Ovary (tissue), 9 donors: Measurements from ENCODE around the gene SH2B3. TPM values are rescaled to one million over a fixed set of nuclear protein-coding genes. Genes with fewer than 3 reads are reported as not detected.

Experiments
- DNase-seq, 5 donors: peaks; one replicate each; pipeline ENCODE4 v3.0.0-alpha.2; 2019 to 2020
- H3K27ac ChIP-seq, 2 donors: fragments of 200-600 bp; one replicate each; pipeline versions ENCODE4 v1.5.1 to v1.8.0; 2019 to 2022
- H3K27me3 ChIP-seq: fragments of 200-600 bp; one replicate; pipeline ENCODE4 v1.8.0; 2022
- H3K36me3 ChIP-seq: fragments of 200-600 bp; sonication (generic); one replicate; pipeline ENCODE4 v1.5.1; 2019
- H3K4me1 ChIP-seq: one replicate; pipeline ENCODE4 v1.8.1; 2013; ENCODE audit warnings: mild to moderate bottlenecking, moderate library complexity; ENCODE audit not compliant: insufficient read depth
- H3K4me3 ChIP-seq: fragments of 200-600 bp; sonication (generic); one replicate; pipeline ENCODE4 v1.5.1; 2017
- H3K9me3 ChIP-seq, 2 donors: fragments of 200-600 bp in 1 of 2; sonication (generic) in 1 of 2; one replicate each; pipeline versions ENCODE4 v1.5.1 to v1.8.1; 2013 to 2019; ENCODE audit warnings: mild to moderate bottlenecking in 1 of 2, moderate library complexity in 1 of 2
- EP300 ChIP-seq: sonication (generic); formaldehyde crosslinking; IDR thresholded peaks from one replicate; pipeline ENCODE4 v1.6.1; 2017; ENCODE audit warnings: antibody characterized with exemption
- POLR2A ChIP-seq: fragments of 450-650 bp; IDR thresholded peaks from one replicate; pipeline ENCODE4 v1.6.1; 2017; ENCODE audit warnings: antibody characterized with exemption, mild to moderate bottlenecking, moderate library complexity
- WGBS, 3 donors: extraction: QIAGEN DNeasy Blood & Tissue Kit in 1 of 3; methylation state at CpG; one replicate each; pipeline versions ENCODE4 v1.1.5 to v1.1.7; 2013 to 2017; 5-methylcytosine and 5-hydroxymethylcytosine counted together
- intact Hi-C, 4 donors: fragments of 100-400 bp; cut with DNase I; formaldehyde crosslinking; loops; one replicate each; pipeline versions ENCODE4 v1.11.0 to v1.15.1; 2022 to 2023
- polyA plus RNA-seq, 2 donors: library from polyadenylated mRNA; stranded (reverse); fragments of 200-250 nt in 1 of 2; fragments of 350-450 nt in 1 of 2; fragmentation: Illumina TruSeq in 1 of 2; extraction: RNeasy Lipid Tissue Mini Kit (QIAGEN cat#74804) in 1 of 2; gene quantifications; one replicate each; pipeline ENCODE4 v1.2.3, GENCODE V29; 2013 to 2014
- total RNA-seq, 7 donors: library from RNA; depleted of rRNA in 2 of 7; stranded (reverse); fragments of >200 nt in 2 of 7; fragmentation: NEBNext Ultra II Directional in 3 of 7; extraction: Animal tissue kit (Norgen Biotek cat#: 25700) in 3 of 7; gene quantifications; one replicate each; pipeline versions ENCODE4 v1.1.0 to v1.2.4, GENCODE V29; 2016 to 2023
- TF ChIP-seq, protein P1 (sequence below), 3 donors: fragments of 450-650 bp in 2 of 3; fragments of 200-600 bp in 1 of 3; IDR thresholded peaks; one replicate each; pipeline versions ENCODE4 v1.5.1 to v1.8.0; 2016 to 2022; ENCODE audit warnings: antibody characterized with exemption in 3 of 3, mild to moderate bottlenecking in 1 of 3
- donor health status: DM: no; HTN: no; CAD: no; lungs with moderate emphysema.
- donor health status: DM: no; HTN: no; CAD: no.
- donor health status: Bipolar disorder and iron deficiency.
- donor health status: DM: yes; HTN: yes; CAD: no.
- donor health status: DM: no; HTN: no; CAD: no.
- donor health status: DM: yes; HTN: yes; CAD: no.

Gene SH2B3
- total and polyA plus RNA-seq, 9 donors, result 7.2 to 24.0 (median 14.3) TPM

DNA sequence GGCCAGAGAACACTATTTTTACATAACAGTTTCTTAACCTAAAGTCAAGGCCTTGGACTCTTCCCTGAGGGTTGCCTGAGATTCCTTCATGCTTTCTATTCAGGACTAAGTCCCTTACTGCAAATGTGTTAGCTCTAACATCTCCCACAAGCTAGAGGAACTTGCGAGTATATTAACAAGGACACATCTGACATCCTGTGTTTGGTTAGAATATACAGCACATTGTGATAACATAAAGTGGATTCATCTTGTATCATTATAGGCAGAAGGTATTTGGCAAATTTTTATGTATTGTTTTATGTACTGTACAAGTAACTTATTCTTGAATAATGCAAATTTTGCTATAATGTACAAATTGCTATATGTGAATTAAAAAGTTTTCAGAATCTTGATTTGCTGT lies 45.5 kb downstream of the SH2B3 start:
- H3K4me3 ChIP-seq, result no peak overlapping the region
- H3K9me3 ChIP-seq, result no peaks in the 10 kb centered on the region
- intact Hi-C loops, result loop anchor here (2.0 to 5.0 kb wide), 5 partner anchors 44 to 554 kb away; partner anchors contain the start of gene SH2B3 (in 1 of the 4)
- no peak for DNase-seq
- no peak for TF ChIP-seq POLR2A
- TF ChIP-seq, protein P1, sequence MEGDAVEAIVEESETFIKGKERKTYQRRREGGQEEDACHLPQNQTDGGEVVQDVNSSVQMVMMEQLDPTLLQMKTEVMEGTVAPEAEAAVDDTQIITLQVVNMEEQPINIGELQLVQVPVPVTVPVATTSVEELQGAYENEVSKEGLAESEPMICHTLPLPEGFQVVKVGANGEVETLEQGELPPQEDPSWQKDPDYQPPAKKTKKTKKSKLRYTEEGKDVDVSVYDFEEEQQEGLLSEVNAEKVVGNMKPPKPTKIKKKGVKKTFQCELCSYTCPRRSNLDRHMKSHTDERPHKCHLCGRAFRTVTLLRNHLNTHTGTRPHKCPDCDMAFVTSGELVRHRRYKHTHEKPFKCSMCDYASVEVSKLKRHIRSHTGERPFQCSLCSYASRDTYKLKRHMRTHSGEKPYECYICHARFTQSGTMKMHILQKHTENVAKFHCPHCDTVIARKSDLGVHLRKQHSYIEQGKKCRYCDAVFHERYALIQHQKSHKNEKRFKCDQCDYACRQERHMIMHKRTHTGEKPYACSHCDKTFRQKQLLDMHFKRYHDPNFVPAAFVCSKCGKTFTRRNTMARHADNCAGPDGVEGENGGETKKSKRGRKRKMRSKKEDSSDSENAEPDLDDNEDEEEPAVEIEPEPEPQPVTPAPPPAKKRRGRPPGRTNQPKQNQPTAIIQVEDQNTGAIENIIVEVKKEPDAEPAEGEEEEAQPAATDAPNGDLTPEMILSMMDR (IDR thresholded peaks at IDR 0.05), result no peak
- TF ChIP-seq EP300, result no peak
- H3K4me1 ChIP-seq, result peaks cover 2% of the 10 kb centered on the region
- no peaks in the 10 kb centered on the region for H3K27me3 ChIP-seq
- 56 to 75% (median 68%) methylated on average over 1 of the region's 1 CpG for WGBS, 3 donors
- no peak overlapping the region for H3K27ac ChIP-seq
- no peaks in the 10 kb centered on the region for H3K36me3 ChIP-seq

DNA sequence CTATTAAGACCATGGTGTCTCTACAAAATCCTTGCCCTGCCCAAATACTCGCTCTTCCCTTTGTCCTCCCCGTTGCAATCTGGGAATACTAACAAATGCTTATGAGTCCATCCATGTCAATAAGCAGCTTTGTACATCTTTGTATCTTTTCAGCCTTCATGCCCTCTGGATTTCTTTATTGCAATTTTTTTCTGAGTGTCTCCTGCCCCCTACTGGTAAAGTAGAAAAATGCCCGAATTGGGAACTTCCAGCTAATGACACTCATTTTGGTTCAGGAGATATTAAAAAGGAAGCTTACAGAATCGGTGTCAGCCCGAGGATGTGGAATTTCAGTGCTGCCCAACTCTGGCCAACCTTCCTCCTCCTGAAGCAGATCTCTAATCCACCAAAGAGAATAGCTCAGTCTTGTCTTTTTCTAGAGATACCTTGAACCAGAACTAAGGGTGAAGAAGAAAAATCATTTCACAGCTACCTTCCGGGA lies 46.0 kb downstream of the SH2B3 start:
- Histone ChIP-seq H3K36me3 (no peaks in the 10 kb centered on the region), H3K4me1 (no peaks in the 10 kb centered on the region), H3K9me3 (no peaks in the 10 kb centered on the region), H3K27me3 (no peaks in the 10 kb centered on the region), H3K4me3 (no peak overlapping the region), H3K27ac (no peak overlapping the region)
- DNase-seq, result no peak
- no peak for TF ChIP-seq EP300
- TF ChIP-seq, protein P1 (IDR thresholded peaks at IDR 0.05), result peak; percentile 57 to 81 (median 75)
- intact Hi-C loops, result loop anchor here (2.0 to 5.0 kb wide), 5 partner anchors 44 to 554 kb away; partner anchors contain the start of gene SH2B3 (in 1 of the 4)
- WGBS, 3 donors, result 31 to 34% (median 31%) methylated on average over 6 of the region's 6 CpGs

DNA sequence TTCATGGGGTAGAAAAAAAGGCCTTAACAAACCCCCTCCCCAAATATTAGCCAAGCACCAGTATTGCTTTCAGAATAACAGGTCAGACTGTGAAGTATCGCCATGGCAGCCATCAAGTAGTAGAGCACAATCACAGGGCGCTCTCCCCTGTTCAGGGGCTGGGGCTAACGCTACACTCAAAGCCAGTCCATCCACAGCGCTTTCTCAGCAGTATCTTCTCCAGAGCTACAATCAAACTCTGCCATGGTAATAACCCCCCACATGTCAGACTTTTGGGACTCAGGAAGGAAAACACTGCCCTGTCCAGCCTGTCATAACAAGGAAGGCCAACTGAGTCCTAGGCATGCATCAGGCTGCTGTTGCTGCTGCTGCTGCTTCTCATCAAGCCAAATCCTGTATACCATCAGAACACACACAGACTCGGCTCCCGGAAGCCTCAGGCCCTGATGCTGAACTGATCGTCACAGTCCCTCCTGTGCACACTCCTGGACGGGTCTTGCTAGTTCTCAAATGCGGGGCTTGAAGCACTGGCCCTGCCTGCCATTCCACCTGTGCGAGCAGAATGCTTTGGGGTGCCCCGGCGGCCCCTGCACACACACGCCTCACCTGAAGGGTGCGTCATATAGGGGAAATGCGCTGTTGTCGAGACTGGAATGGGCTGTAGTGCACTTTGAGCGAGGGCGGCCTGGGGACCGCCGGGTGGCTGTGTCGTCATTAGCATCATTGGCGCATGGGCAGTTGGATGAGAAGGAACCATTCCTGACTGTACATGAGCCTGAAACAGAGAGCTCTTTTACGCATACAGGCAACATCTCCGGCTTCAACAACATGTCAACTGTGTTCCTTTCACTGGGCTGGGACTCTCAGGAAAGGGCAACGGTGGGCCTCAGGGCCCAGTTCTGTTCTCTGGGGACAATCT lies 47.6 kb downstream of the SH2B3 start:
- Histone ChIP-seq H3K4me3 (no peak overlapping the region), H3K27ac (no peak overlapping the region), H3K27me3 (no peaks in the 10 kb centered on the region), H3K9me3 (no peaks in the 10 kb centered on the region), H3K36me3 (no peaks in the 10 kb centered on the region), H3K4me1 (no peaks in the 10 kb centered on the region)
- 91% methylated on average over 23 to 25 of the region's 25 CpGs for WGBS, 3 donors
- intact Hi-C loops, result loop anchor here (5.0 kb wide), 4 partner anchors 46 to 556 kb away; partner anchors contain the start of gene SH2B3 (in 1 of the 4)
- peak in 1 of 5 donors; percentile 18 for DNase-seq
- no peak for TF ChIP-seq POLR2A
- TF ChIP-seq, protein P1 (IDR thresholded peaks at IDR 0.05), result no peak
- no peak for TF ChIP-seq EP300

DNA sequence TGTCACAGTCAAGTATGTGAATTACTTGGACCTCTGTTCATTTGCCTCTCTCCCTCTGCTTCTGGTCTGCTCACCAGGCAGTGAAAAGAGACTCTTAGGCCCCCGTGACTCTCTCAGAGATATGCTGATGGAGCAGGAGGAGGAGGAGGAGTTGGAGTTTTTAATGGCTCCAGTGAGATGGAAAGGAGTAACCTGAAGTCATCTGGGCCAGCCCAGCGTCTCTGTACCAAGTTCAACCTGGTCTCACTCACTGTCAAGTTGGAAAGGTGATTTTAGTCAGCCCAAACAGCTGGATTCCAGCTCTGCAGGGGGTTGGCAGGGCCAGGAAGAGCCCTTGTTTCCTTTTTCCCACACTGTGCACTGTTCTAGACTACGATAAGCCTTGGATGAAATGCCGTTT lies 48.6 kb downstream of the SH2B3 start:
- WGBS, 3 donors, result 46 to 56% (median 56%) methylated on average over 4 of the region's 4 CpGs
- no peaks in the 10 kb centered on the region for H3K4me1 ChIP-seq
- H3K27me3 ChIP-seq, result no peaks in the 10 kb centered on the region
- no peak overlapping the region for H3K4me3 ChIP-seq
- intact Hi-C loops, result loop anchor here (5.0 kb wide), 4 partner anchors 47 to 557 kb away; partner anchors contain the start of gene SH2B3 (in 1 of the 4)
- H3K36me3 ChIP-seq, result no peaks in the 10 kb centered on the region
- no peak for DNase-seq
- no peak overlapping the region for H3K27ac ChIP-seq
- H3K9me3 ChIP-seq, result no peaks in the 10 kb centered on the region
- TF ChIP-seq POLR2A (no peak), EP300 (no peak)
- TF ChIP-seq, protein P1 (IDR thresholded peaks at IDR 0.05), result no peak
